ENCODE data around the gene SECISBP2.
"Not testable (repeated sequence)": the region's sequence is repeated elsewhere in the genome, so short reads cannot be mapped to it uniquely, and the experiment has no call there.

SECISBP2 gene

GRCh38 chr9:89366711-89367110, 48.4 kb downstream of the SECISBP2 start:
- TF ChIP-seq CTCF (IDR thresholded peaks at IDR 0.05; ENCODE audit: extremely low read depth, missing control alignments) = no peak
- no peak for DNase-seq (ENCODE audit: low spot score)

GRCh38 chr9:89367281-89367680, 49.0 kb downstream of the SECISBP2 start:
- DNase-seq (ENCODE audit: low spot score) = no peak
- no peak for TF ChIP-seq CTCF (IDR thresholded peaks at IDR 0.05; ENCODE audit: extremely low read depth, missing control alignments)

- TF ChIP-seq CTCF (IDR thresholded peaks at IDR 0.05; ENCODE audit: extremely low read depth, missing control alignments) = no peak
- DNase-seq (ENCODE audit: low spot score) = no peak
These were observed 49.6 kb downstream of the SECISBP2 start for GRCh38 chr9:89367726-89368437.

GRCh38 chr9:89368550-89368949, 50.2 kb downstream of the SECISBP2 start:
- DNase-seq (ENCODE audit: low spot score) = no peak
- TF ChIP-seq CTCF (IDR thresholded peaks at IDR 0.05; ENCODE audit: extremely low read depth, missing control alignments) = no peak

GRCh38 chr9:89368978-89369377, 50.7 kb downstream of the SECISBP2 start:
- TF ChIP-seq CTCF (IDR thresholded peaks at IDR 0.05; ENCODE audit: extremely low read depth, missing control alignments) = no peak
- no peak for DNase-seq (ENCODE audit: low spot score)

GRCh38 chr9:89370593-89370992, 52.3 kb downstream of the SECISBP2 start:
- no peak for TF ChIP-seq CTCF (IDR thresholded peaks at IDR 0.05; ENCODE audit: extremely low read depth, missing control alignments)
- no peak for DNase-seq (ENCODE audit: low spot score)

- DNase-seq (ENCODE audit: low spot score) = not testable (repeated sequence)
These were observed 53.5 kb downstream of the SECISBP2 start for GRCh38 chr9:89371791-89372190.

- no peak for DNase-seq (ENCODE audit: low spot score)
- TF ChIP-seq CTCF (IDR thresholded peaks at IDR 0.05; ENCODE audit: extremely low read depth, missing control alignments) = no peak
These were observed 54.0 kb downstream of the SECISBP2 start for GRCh38 chr9:89372230-89372816.
